NCI-H774 (cell line): ENCODE results near the gene ANKRD55.
"Not testable (repeated sequence)": the region's sequence is repeated elsewhere in the genome, so short reads cannot be mapped to it uniquely, and the experiment has no call there.

Experiments
- DNase-seq: peaks from one replicate; lab custom pipeline; 2025; lab: John Stamatoyannopoulos, UW

ANKRD55 gene

DNA sequence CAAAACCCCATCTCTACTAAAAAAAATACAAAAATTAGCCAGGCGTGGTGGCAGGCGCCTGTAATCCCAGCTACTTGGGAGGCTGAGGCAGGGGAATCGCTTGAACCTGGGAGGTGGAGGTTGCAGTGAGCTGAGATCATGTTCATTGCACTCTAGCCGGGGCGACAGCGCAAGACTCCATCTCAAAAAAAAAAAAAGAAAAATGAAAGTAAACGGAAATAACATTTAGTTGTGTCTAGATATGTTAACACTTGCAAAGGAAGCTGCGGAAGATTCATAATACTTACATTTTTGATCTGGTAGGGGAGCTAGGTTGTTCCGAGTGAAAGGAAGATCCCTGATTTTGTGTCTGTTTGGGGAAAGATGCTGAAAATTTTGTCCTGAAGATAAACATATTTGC, 130.9 kb downstream of the ANKRD55 start:
- not testable (repeated sequence) for DNase-seq

DNA sequence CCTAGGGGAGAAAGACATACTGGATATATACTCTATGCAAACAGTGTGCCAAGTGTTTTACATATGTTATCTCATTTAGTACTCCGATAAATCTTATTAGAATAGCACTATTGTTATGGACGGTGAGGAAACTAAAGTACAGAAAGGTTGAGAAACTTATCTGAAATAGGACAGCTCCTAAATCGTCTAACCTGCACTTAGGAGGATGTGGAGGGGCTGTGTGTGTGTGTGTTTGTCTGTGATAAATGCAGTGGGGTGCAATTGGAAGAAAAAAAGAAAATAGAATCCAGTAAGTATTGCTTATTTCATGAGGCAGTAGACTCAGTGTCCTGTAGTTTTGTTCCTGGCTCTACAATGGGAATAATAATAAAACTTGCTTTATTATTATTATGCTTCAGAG, 131.9 kb downstream of the ANKRD55 start:
- DNase-seq: no peak

DNA sequence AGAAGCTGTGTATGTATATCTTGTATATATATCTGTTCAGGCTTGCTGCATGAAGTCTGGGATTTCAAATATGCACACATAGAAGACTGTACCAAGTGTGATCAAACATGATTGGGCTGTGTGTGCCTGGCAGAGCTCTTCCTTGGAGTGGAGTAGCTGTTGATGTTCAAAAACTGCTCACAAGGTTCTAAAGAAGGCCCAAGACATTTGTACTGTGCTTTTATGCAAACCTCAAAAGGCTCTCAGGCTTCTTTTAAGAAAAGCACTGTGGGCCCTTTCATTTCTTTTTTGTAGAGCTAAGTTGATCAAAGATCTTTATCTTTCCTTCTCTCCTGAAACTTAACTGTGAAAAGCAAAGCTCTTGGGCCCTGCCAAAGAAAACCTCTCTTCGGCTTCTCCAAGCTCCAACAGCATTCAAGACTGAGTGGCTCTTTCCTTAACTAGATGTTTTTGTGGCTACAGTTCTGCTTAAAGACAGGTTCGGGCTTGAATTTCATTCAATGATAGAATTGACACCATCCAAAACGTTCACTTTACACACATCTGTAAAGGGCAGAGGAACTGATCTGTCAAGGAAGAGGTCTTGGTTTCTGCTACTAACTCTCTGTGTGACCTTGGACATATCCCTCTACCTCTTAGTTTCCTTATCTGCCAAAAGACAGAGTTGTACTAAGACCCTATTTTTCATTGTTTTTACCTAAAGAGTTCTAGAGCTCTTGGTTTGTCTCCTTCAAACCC, 132.5 kb downstream of the ANKRD55 start:
- no peak for DNase-seq

DNA sequence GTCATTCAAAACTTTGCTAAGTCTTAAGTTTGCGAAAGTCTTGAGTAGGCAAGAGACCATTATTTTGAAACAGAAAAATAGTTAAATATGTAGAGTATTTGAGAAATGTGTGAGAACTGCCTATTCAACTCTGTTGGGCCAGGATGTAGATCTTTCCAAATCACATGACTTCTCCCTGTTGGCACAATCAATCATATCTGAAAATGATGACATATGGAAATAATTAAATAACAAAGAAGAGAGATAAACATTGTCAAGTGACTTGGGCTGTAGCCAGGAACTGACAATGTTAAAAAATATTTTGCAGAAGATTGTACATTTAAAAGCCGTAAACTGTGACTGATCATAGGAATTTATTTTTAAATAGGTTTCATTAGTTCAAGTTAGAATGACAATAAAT, 133.8 kb downstream of the ANKRD55 start:
- no peak for DNase-seq

DNA sequence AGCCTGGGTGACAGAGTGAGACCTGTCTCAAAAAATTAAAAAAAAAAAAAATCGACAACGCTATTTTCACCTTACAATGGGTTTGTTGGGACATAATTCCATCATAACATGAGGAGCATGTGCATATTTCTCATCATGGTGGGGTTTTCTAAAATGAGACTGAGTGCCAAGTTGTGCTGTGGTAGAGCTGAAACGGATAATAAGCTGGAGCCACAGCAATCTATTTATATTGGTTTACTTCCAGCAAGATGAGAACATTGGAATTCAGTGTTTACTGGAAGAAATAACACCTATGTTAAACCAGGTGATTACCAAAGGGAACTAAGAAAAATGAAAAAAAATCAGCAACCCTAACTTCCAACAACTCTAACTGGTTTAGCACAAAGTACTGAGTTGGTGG, 136.1 kb downstream of the ANKRD55 start:
- no peak for DNase-seq

DNA sequence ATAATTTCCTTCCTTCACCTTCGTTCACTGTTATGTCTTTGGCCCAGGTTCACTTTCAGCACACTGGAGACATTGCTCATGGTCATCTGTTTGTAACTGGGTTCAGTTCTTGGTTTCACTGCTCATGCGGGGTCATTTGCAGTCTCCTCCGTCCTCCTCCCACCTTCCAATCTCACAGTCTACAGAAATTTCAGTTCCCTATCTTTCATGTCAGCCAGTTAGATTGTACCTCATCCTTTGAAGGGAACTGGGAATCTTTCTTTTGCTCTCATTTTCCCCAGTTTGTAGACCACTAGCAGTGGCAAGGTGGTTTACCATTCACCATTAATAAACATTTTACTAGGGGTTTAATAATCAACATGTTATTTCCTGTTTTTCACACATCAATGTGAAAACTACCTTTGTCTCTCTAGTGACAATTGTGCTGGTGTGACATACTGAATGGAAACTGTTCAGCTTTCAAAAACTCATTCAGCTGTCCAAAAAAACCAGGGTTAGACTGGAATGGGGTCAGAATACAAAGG, 137.5 kb downstream of the ANKRD55 start:
- DNase-seq: no peak

DNA sequence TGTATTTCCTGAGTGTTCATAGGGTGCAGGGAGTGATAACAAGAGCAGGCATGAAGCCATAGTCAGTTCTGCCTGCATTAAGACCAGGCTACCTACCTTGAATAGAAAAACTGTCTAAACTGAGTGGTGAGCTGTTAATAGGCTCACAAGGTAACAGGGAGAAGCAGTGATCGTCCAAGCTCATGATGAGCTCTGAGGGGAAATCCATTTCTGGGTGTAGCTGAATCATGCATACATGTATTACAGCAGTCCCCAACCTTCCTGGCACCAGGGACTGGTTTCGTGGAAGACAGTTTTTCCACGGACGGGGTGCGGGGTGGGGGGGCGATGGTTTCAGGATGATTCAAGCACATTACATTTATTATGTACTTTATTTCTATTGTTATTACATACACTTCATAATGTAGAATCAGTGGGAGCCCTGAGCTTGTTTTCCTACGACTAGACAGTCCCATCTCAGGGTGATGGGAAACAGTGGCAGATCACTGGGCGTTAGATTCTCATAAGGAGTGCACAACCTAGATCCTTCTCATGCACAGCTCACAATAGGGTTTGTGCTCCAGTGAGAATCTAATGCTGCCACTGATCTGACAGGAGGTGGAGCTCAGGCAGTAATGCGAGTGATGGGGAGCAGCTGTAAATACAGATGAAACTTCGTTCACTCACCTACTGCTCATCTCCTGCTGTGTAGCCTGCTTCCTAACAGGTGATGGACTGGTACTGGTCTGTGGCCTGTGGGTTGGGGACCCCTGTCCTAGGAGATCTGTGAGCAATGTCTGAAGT, 138.4 kb downstream of the ANKRD55 start:
- no peak for DNase-seq

DNA sequence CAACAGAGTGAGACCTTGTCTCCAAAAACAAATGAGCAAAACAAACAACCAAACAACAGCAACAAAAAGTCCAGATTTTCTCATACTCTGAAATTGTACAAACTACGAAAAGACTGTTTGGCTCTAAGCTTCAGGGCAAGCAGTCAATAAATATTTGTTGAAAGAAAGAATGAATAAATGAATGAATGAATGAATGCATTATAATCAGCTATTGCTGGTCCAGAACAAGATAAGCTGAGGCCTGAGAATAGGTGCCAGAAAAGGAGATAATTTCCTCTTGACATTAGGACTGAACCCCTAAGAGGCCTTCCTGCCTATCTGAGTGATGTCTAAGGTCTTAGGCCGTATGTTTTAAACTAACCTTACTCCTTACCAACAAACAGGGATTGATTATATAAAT, 139.2 kb downstream of the ANKRD55 start:
- no peak for DNase-seq

DNA sequence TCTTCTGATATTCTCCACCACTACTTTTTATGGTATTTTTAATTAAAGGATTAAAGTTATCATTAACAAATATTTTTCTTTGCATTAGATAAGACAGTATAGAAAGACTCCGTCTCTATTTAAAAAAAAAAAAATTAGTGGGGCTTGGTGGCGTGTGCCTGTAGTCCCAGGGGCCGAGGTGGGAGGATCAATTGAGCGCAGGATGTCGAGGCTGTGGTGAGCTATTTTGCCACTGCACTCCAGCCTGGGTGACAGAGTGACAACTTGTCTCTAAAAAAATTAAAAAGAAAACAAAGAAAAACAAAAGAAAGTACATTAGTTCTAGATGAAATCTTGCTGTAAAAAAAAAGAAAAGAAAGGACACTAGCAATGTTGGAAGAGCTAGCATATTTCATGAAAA, 141.0 kb downstream of the ANKRD55 start:
- no peak for DNase-seq

DNA sequence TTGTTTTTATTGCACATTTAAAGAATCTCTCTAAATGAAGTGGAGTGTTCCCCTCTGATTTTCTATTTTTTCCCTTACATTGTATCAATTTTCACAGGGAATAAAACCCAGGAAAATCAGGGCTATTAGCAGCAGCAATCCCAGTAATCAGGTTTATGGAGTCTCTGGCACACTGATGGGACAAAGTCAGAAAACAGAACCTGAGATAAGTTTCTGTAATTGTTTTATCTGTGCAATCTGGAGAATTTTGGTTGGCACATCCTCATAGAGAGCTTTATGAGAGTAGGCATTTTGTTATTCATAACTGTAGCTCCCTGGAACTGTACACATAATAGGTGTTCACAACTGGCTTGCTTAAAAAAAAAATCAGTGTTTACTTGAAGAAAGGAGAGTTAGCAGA, 141.5 kb downstream of the ANKRD55 start:
- DNase-seq: no peak

DNA sequence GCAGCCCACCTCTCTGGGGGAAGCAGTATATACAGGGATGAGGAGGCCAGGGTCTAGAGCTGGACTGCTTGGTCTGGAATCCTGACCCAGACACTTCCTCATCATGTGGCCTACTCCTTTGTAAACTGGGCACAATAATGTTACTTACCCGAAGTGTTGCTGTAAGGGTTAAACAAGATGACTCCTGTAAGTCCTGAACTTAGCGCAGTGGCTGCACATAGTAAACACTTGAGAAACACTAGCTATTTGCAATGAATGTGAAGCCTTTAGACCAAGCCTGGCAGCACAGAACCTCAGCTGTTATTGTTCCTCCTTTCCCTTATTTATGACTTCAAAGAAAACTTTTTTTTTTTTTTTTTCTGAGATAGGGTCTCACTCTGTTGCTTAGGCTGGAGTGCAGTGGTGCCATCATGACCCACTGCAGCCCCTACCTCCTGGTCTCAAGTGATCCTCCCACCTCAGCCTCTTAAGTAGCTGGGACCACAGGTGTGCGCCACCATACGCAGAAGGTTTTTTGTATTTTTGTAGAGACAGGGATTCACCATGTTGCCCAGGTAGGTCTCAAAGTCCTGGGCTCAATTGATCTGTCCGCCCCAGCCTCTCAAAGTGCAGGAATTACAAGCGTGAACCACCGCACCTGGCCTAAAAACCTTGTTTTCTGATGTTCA, 142.2 kb downstream of the ANKRD55 start:
- no peak for DNase-seq

DNA sequence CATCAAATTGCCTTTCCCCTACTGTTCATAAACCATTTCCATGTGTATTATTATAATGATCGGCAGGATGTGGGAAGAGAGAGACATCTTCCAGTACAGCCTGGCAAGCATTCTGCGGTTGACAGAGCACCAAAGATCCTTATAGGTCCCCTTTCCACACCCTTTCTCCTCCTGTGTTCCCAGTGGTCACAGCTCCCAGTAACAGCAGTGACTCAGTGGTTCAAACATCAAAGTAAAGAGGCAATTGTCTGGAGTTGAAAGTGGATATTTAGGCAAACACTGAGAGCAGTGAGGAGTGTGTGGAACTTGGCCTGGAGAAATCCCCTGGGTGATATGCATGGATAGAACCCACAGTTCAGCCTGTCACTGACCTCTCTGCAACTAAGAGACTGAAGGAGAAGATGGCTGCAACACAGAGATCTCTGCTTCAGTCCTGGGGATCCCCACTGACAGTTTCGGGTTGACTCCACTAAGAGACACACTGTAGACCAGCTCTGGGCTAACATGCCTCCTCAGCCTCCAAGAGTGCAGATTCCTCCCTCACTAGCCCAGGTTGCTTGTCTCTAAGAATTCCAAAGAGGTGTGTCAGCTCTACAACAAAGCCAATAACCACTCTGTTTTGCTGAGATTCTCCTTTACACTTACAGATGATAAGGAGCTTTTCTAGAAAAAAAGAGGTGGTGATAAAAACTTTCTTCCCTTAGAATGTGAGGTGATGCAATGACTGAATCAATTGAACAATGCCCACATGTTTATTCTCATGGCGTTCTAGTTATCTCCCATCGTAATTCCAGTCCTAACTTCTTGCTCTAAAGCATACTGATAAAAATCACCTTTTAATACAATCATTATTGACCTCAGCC, 143.9 kb downstream of the ANKRD55 start:
- DNase-seq: no peak

DNA sequence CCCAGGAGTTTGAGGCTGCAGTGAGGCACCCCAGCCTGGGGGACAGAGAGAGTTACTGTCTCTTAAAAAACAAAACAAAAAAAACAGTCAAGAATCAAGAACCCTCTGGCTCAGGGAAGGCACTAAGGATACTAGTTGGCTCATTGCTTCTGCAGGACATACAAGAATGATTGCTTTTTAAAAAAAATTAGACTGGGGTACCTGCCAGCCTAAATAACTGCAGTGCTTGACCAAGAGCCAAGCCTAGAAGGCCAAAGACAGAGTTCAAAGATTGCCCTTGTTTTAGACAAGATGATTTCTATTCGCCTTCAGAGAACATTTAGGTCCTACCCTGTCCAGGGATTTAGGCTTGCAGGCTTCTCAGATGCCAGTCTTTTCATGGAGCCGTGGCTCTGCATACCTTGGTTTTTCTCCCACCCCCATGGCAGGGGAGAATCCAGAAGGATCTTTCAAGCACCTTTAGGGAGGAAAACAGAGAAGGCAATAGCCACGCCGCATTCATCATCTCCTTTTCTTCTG, 144.6 kb downstream of the ANKRD55 start:
- DNase-seq: no peak

DNA sequence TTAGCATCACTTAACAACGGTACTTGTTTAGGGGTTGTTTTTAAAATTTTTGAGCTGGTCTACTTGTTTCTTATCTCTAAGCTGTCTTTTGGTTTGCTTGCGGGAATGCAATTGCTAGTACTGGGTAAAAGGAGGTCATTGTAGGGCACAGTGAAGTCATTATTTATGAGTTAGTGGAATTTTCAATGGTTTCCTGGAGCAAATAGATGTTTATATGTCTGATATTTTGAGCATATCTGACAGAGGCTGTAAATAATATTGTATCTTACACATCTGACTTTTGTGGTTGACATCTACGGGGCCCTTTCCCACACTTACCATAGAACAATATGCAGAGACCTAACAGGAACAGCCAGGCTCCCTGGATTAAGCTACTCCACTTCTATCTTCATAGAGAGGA, 147.9 kb downstream of the ANKRD55 start:
- no peak for DNase-seq

DNA sequence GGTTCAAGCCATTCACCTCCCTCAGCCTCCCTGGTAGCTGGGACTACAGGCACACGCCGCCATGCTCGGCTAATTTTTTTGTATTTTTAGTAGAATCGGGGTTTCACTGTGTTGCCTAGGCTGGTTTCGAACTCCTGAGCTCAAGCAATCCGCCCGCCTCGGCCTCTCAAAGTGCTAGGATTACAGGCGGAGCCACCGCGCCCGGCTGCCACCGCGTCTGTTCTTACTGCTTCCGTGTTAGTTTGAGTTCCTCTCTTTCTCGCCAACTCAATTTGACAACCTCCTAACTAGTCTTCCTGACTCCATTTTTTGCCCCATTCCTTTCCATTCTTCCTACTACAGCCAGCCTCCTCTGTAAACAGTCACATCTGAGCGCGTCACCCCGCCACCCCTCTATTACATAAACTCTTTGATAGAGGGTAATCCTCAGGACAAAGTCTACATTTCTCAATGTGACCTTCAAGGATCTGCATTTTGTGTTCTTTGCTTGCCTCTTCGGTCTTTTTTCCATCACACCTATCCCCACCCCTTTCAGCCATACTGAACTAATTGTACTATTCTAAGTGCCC, 149.8 kb downstream of the ANKRD55 start:
- DNase-seq: no peak

DNA sequence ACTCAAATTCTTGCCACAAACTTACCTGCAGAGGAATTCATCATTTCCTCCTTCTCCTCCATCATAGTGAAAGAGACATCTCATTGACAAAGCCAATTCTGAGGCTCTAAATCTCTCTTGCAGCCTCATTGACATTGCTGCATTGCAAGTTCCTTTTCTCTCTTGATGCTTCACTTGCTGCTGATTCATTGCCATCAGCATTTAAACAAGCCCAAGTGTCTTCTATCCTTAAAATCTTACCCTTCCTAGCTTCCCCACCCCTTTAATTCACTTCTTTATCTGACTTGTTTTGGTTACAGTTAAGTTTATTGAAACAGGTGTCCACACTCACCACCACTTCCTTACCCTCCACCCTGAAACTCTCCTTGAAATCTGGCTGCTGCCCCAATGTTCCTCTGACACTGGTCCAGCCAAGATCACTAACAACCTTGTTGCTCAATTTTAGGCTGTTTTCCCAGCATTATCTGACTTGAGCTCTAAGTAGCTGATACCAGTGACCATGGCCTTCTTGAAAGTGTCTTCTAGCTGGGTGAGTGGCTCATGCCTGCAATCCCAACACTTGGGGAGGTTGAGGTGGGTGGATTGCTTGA, 152.0 kb downstream of the ANKRD55 start:
- not testable (repeated sequence) for DNase-seq

DNA sequence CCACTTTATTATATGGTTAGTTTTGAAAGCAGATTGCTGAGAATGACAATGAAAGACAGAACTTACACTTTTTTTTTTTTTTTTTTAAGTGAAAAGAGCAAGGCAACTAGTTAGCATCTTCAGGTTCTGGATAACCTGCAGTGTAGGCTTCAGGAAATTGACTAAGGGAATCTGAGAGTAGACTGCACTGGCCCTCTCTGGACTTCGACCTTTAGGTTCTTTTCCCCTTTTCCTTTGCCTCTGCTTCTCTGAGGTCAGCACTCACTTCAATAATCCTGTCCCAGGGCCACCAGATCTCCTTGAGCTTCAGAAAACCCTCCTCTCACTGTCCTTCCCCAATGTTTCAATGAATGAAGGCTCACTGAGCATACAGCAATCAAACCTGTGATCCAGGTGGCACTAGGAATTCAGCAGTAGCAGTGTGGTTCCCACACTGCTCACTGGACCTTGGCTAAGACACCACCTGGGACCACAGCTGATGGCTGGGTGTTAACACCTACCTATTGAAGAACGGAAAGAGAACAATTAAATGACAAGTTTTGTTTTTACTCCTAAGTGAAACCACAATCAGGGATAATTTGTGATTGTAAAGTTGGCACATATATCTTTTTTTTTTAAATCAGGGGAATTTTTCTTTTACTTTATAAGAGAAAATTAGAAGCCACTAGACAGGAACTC, 152.6 kb downstream of the ANKRD55 start:
- no peak for DNase-seq

DNA sequence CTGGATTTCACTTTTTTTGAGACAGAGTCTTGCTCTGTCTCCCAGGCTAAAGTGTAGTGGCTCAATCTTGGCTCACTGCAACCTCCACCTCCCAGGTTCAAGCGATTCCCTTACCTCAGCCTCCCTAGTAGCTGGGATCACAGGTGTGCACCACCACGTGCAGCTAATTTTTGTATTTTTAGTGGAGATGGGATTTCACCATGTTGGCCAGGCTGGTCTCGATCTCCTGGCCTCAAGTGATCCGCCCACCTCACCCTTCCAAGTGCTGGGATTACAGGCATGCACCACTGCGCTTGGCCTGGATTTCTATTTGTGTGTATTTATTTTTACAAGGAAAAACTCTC, 154.0 kb downstream of the ANKRD55 start:
- not testable (repeated sequence) for DNase-seq

DNA sequence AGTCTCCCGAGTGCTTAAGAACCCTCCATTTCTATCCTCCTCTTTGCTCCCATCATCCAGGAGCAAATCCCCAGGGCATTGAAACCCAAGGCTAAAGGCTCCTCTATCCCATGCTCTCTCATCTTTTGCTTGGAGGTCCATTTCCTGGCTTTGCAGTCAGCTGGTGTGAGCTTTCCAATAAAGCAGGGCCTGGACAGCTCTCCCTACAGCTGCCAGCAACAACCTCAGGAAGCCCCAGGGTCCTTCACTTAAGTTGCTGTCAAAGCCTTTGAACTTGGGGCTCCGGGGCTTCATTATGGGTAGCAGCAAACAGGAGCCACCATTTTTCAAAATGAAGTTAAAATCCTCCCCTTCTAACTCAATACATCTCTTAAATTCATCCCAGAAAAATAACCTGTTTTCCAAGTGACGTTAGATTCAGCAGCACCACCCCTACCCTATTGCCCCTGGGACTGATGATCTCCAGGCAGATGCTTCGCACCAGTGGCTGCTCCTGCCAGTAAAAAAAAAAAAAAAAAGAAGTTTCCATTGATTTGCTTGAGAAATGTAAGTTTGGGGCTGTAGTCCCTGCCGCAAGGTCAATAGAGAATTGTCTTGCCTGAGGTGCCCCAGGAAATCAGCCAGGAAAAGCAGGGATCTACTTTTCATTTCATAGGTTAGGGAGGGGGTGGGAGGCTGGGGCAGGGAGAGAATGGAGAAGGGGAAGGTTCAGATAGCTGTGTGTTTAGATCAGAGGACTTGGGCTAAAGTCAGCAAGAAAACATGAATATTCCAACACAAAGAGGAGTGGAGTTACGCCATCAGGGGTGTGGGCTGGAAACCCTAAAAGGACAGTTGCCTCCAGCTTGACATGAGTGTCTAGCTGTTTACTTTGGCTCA, 154.6 kb downstream of the ANKRD55 start:
- no peak for DNase-seq
